Esophagus muscularis mucosa (tissue), 4 donors: ENCODE measurements around the gene RNU6-8. TPM values are rescaled to one million over a fixed set of nuclear protein-coding genes. Genes with fewer than 3 reads are reported as not detected.
A peak's percentile ranks its signal among the peaks of the same experiment; 100 is the strongest.

Experiments
- DNase-seq: peaks from one replicate; pipeline ENCODE4 v3.0.0-alpha.2; 2017; ENCODE audit errors: extremely low spot score
- H3K27ac ChIP-seq, 4 donors: fragments of 200-600 bp; sonication (generic); replicated peaks in 1 of 4; 1 replicate in 3 of 4; 2 replicates in 1 of 4; pipeline ENCODE4 v1.5.1; 2016 to 2019; ENCODE audit warnings: mild to moderate bottlenecking in 1 of 4
- H3K27me3 ChIP-seq, 4 donors: fragments of 200-600 bp; sonication (generic); one replicate each; pipeline versions ENCODE4 v1.5.1 to v1.6.0; 2016 to 2019
- H3K36me3 ChIP-seq, 4 donors: fragments of 200-600 bp; sonication (generic); one replicate each; pipeline ENCODE4 v1.5.1; 2016 to 2019
- H3K4me1 ChIP-seq, 4 donors: fragments of 200-600 bp; sonication (generic); one replicate each; pipeline ENCODE4 v1.5.1; 2016 to 2019
- H3K4me3 ChIP-seq, 4 donors: fragments of 200-600 bp; sonication (generic); 1 replicate in 2 of 4; 2 replicates in 2 of 4; pipeline ENCODE4 v1.5.1; 2016 to 2019; ENCODE audit warnings: mild to moderate bottlenecking in 4 of 4, moderate library complexity in 1 of 4
- H3K9me3 ChIP-seq, 4 donors: fragments of 200-600 bp; sonication (generic); 1 replicate in 3 of 4; 2 replicates in 1 of 4; pipeline ENCODE4 v1.5.1; 2016 to 2019
- CTCF ChIP-seq, 3 experiments: fragments of 200-600 bp in 2 of 3; fragments of 450-650 bp in 1 of 3; sonication (generic) in 2 of 3; IDR thresholded peaks; one replicate each; pipeline ENCODE4 v1.5.1; 2017 to 2019; ENCODE audit warnings: antibody characterized with exemption in 3 of 3, mild to moderate bottlenecking in 2 of 3, moderate library complexity in 1 of 3
- EP300 ChIP-seq: sonication (generic); formaldehyde crosslinking; IDR thresholded peaks from one replicate; pipeline ENCODE4 v1.6.1; 2017; ENCODE audit warnings: antibody characterized with exemption
- POLR2A ChIP-seq: fragments of 450-650 bp; IDR thresholded peaks from one replicate; pipeline ENCODE4 v1.6.1; 2017; ENCODE audit warnings: antibody characterized with exemption, moderate library complexity, mild to moderate bottlenecking, low read depth
- POLR2AphosphoS5 ChIP-seq, 2 donors: sonication (generic); formaldehyde crosslinking; IDR thresholded peaks; one replicate each; pipeline ENCODE4 v1.6.1; 2017; ENCODE audit warnings: antibody characterized with exemption in 2 of 2
- WGBS: methylation state at CpG from one replicate; pipeline ENCODE4 v1.1.5; 2018; 5-methylcytosine and 5-hydroxymethylcytosine counted together
- intact Hi-C: fragments of 100-400 bp; cut with DNase I; formaldehyde crosslinking; loops from one replicate; pipeline ENCODE4 v1.15.1; 2023
- total RNA-seq, 4 donors: library from RNA; depleted of rRNA; stranded (reverse); fragments of >200 nt; gene quantifications; one replicate each; pipeline versions ENCODE4 v1.1.0 to v1.2.1, GENCODE V29; 2016

Gene RNU6-8
- total RNA-seq, 4 donors from 2014 or later = not detected

DNA sequence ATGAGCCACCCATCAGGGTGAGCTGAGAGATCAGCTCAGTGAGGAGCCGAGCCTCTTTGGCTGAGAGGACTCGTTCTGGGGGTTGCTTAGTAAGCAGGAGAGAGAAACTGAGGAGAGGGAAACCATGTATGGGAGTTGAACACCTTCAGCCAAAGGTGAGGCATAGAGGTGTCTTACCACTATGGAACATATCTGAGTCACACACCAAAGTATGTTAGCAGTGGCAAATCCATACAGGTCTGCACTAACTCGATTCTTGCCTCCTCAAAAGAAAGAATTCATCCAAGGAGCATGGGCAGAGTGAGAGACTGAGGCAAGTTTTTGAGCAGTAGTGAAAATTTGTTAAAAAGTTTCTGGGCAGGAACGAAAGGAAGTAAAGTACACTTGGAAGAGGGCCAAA, 46.7 kb upstream of the RNU6-8 start:
- Histone ChIP-seq H3K27ac (no peak overlapping the region), H3K4me1 (peaks cover 0 to 26% (median 24%) of the 10 kb centered on the region in 4 donors), H3K36me3 (no peaks in the 10 kb centered on the region), H3K27me3 (no peaks in the 10 kb centered on the region), H3K4me3 (no peak overlapping the region), H3K9me3 (no peaks in the 10 kb centered on the region)
- intact Hi-C loops = loop anchor here (5.0 kb wide), 4 partner anchors 47 to 327 kb away; partner anchors contain the start of genes RNU6-7 and RNU6-8
- DNase-seq = peak; percentile 42
- WGBS = 91% methylated on average over 4 of the region's 4 CpGs
- no peak for TF ChIP-seq EP300

DNA sequence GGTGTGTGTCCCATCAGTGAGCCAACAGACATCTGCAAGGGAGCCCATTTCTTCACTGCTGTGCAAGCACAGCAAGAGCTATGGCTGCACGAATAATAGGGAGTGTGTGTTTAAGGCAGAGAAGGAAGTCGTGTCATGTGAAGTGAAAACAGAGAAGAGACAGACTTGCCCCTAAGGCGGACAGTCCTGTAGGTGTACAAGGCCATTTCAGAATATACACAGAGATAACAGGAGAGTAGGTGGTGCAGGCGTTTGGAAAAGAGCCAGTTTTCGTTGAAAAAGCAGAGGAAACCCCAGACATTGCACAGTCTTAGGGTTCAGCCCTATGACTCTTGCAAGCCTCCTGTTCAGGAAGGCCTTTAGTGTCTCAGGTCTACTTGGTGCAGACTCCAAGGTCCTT, 46.3 kb upstream of the RNU6-8 start:
- Histone ChIP-seq H3K4me1 (peaks cover 0 to 21% (median 20%) of the 10 kb centered on the region in 4 donors), H3K27ac (no peak overlapping the region), H3K9me3 (no peaks in the 10 kb centered on the region), H3K36me3 (no peaks in the 10 kb centered on the region), H3K4me3 (no peak overlapping the region), H3K27me3 (no peaks in the 10 kb centered on the region)
- TF ChIP-seq POLR2AphosphoS5 (IDR thresholded peaks at IDR 0.05) = no peak
- no peak for TF ChIP-seq EP300
- TF ChIP-seq CTCF (IDR thresholded peaks at IDR 0.05) = no peak
- TF ChIP-seq POLR2A = no peak
- peak; percentile 47 for DNase-seq
- intact Hi-C loops = no loop called here
- 83% methylated on average over 5 of the region's 5 CpGs for WGBS

DNA sequence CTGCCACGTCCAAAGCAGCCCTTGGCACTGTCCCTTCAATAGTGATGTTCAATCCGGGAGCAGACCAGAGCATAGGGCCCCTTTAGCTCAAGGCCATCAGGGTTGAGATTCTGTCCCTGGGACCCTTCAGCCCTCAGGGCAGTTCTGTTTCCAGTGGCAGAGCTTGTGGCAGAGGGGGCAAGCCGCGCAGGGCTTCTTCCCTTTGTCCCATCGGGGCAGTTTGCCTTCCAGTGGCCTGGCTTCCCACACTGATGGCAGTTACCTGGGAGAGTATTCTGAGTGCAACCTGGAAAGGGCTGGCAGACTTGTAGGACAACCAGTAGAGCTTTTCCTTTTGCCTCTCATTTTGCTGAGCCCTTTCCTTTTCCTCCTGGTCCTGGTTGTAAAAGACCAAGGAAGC, 43.7 kb upstream of the RNU6-8 start:
- no peak overlapping the region for H3K27ac ChIP-seq
- intact Hi-C loops = no loop called here
- no peaks in the 10 kb centered on the region for H3K36me3 ChIP-seq
- no peak for TF ChIP-seq POLR2AphosphoS5 (IDR thresholded peaks at IDR 0.05)
- no peak for TF ChIP-seq POLR2A
- no peak for TF ChIP-seq EP300
- no peak for TF ChIP-seq CTCF (IDR thresholded peaks at IDR 0.05)
- no peaks in the 10 kb centered on the region for H3K27me3 ChIP-seq
- 90% methylated on average over 2 of the region's 5 CpGs for WGBS
- DNase-seq = no peak
- H3K4me1 ChIP-seq = peaks cover 0 to 9% (median 7%) of the 10 kb centered on the region in 4 donors
- H3K4me3 ChIP-seq = no peak overlapping the region
- no peaks in the 10 kb centered on the region for H3K9me3 ChIP-seq

DNA sequence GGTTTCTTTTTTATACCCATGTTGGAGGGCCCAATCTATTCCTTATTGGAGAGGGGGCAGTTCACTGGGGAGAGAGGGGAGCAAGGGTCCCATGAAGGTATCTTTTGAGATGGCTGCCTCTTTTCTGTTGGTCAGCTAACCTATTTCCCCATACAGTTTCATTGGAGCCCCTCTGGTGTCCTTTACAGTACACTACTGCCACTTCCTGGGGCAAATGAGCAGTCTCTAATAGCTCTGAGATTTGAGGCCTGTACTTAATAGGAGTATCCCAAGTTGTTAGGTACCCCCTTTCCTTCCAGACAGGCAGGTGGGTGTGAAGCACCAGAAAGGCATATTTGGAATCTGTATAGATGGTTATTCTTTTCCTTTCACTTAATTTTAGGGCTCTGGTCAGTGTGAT, 41.3 kb upstream of the RNU6-8 start:
- Histone ChIP-seq H3K4me1 (no peaks in the 10 kb centered on the region), H3K27ac (no peak overlapping the region), H3K4me3 (no peak overlapping the region), H3K9me3 (no peaks in the 10 kb centered on the region), H3K36me3 (no peaks in the 10 kb centered on the region), H3K27me3 (no peaks in the 10 kb centered on the region)
- intact Hi-C loops = no loop called here
- no peak for TF ChIP-seq POLR2A
- no peak for TF ChIP-seq EP300
- no peak for TF ChIP-seq CTCF (IDR thresholded peaks at IDR 0.05)
- no peak for TF ChIP-seq POLR2AphosphoS5 (IDR thresholded peaks at IDR 0.05)
- DNase-seq = no peak

GRCh38 chr14:32233260-32233659, 30.2 kb upstream of the RNU6-8 start:
- TF ChIP-seq POLR2AphosphoS5 (IDR thresholded peaks at IDR 0.05) (no peak), CTCF (IDR thresholded peaks at IDR 0.05) (no peak), EP300 (no peak), POLR2A (no peak)
- no peak for DNase-seq
- Histone ChIP-seq H3K36me3 (no peaks in the 10 kb centered on the region), H3K9me3 (no peaks in the 10 kb centered on the region), H3K4me1 (peaks cover 16 to 22% (median 18%) of the 10 kb centered on the region in 4 donors), H3K27me3 (no peaks in the 10 kb centered on the region), H3K27ac (no peak overlapping the region), H3K4me3 (no peak overlapping the region)
- WGBS = 76% methylated on average over 1 of the region's 1 CpG
- intact Hi-C loops = no loop called here
